ENCODE measurements around the gene CCZ1B. TPM values are rescaled to one million over a fixed set of nuclear protein-coding genes. Genes with fewer than 3 reads are reported as not detected.
"Not testable (repeated sequence)": the region's sequence is repeated elsewhere in the genome, so short reads cannot be mapped to it uniquely, and the experiment has no call there.

CCZ1B gene
- total RNA-seq, 3 donors from 2014 or later: 60.6 to 82.3 (median 65.2) TPM

- H3K36me3 ChIP-seq (ENCODE audit: low read depth); intact Hi-C loops (cut with DNase I, micrococcal nuclease); H3K4me1 ChIP-seq (ENCODE audit: low read depth); H3K4me3 ChIP-seq; H3K9me3 ChIP-seq: not testable (repeated sequence)
- ATAC-seq: peak; percentile 64
- DNase-seq: peak in 1 of 3 donors; percentile 7
These were observed 594 bp downstream of the CCZ1B start for GRCh38 chr7:6825236-6826125.

DNA sequence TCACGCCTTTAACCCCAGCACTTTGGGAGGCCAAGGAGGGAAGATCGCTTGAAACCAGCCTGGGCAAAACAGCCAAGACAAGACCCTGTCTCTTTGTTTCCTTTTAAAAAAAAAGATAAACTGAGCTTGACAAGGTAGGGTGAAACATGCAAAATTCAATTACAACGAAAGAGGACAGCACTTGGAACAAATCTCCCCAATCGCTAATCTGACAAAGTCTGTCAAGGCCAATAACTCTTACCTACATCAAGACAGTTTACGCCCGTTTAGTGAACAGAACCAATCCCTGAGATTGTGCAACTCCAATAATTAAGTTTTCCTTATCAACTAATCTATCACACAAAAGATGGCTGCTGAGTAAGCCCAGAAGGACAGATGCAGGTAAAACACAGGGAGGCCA lies 4.5 kb downstream of the CCZ1B start:
- intact Hi-C loops (cut with DNase I, micrococcal nuclease); H3K9me3 ChIP-seq; H3K4me1 ChIP-seq (ENCODE audit: low read depth); H3K4me3 ChIP-seq; ATAC-seq; H3K36me3 ChIP-seq (ENCODE audit: low read depth); DNase-seq: not testable (repeated sequence)

DNA sequence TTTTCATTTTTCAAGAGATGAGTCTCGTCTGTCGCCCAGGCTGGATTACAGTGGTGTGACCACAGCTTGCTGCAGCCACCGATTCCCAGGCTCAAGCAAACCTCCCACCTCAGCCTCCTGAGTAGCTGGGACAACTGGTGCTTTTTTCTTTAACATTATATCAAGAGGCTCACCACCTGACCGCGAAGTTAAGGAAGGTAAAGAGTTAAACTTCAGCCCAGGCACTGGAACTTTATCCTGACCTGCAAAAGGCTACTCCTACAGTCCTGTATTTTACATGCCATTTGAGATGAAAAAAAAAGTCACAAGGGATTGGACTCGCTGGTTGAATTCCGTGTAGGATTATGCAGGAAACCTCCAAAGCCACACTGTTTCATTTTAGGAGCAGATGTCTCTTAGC lies 10.6 kb downstream of the CCZ1B start:
- H3K4me1 ChIP-seq (ENCODE audit: low read depth); H3K4me3 ChIP-seq; H3K9me3 ChIP-seq; ATAC-seq; intact Hi-C loops (cut with DNase I, micrococcal nuclease); H3K36me3 ChIP-seq (ENCODE audit: low read depth); DNase-seq: not testable (repeated sequence)

- H3K4me1 ChIP-seq (ENCODE audit: low read depth); H3K9me3 ChIP-seq; ATAC-seq; H3K36me3 ChIP-seq (ENCODE audit: low read depth); DNase-seq; H3K4me3 ChIP-seq; intact Hi-C loops (cut with DNase I, micrococcal nuclease): not testable (repeated sequence)
These were observed 13.1 kb downstream of the CCZ1B start for GRCh38 chr7:6813011-6813410.

- H3K9me3 ChIP-seq; ATAC-seq; intact Hi-C loops (cut with DNase I, micrococcal nuclease); DNase-seq; H3K4me1 ChIP-seq (ENCODE audit: low read depth); H3K36me3 ChIP-seq (ENCODE audit: low read depth); H3K4me3 ChIP-seq: not testable (repeated sequence)
These were observed 18.1 kb downstream of the CCZ1B start for GRCh38 chr7:6807959-6808358.

DNA sequence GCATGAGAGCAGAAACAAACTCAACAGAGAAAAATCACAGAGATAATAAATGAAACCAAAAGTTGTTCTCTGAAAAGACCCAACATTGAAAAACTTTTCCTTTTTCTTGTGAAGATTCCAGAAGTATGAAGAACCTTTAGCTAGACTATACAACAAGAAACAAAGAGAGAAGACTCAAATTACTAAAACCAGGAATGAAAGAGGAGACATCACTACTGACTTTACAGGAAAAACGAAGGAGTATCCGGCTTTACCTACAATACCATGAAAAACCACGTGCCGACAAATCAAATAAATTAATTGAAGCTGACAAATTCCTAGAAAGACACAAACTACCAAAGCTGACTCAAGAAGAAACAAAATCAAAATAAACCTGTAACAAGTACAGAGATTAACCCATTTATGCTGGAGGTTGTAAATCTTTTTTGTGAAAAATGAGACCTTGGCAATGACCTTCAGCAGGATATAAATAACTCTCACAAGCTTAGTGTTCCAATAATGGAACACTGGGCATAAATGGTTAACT lies 18.6 kb downstream of the CCZ1B start:
- H3K9me3 ChIP-seq; H3K4me1 ChIP-seq (ENCODE audit: low read depth); H3K4me3 ChIP-seq; intact Hi-C loops (cut with DNase I, micrococcal nuclease); H3K36me3 ChIP-seq (ENCODE audit: low read depth); ATAC-seq; DNase-seq: not testable (repeated sequence)

- H3K4me1 ChIP-seq (ENCODE audit: low read depth); H3K4me3 ChIP-seq; ATAC-seq; DNase-seq; H3K9me3 ChIP-seq; H3K36me3 ChIP-seq (ENCODE audit: low read depth); intact Hi-C loops (cut with DNase I, micrococcal nuclease): not testable (repeated sequence)
These were observed 25.7 kb downstream of the CCZ1B start for GRCh38 chr7:6800331-6800730.

DNA sequence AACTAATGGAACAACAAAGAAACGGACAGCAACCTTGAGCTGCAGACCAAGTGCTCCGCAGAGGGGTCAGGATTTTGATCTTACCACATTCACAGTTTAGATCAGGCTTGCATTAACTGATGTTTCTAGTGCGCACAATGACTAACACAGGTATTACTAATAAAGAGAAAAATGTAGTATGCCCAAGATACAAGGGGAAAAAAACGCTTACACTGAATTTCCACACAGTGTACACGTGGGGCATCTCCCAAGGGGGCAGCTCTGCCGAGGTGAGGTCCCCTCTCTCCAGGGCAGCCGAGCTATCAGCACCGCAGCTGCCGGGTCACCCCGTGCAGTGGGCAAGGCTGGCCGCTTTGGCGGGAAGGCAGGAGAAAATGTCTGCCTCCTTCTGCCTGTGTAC lies 26.2 kb downstream of the CCZ1B start:
- intact Hi-C loops (cut with DNase I, micrococcal nuclease); H3K9me3 ChIP-seq; ATAC-seq; H3K36me3 ChIP-seq (ENCODE audit: low read depth); H3K4me1 ChIP-seq (ENCODE audit: low read depth); DNase-seq; H3K4me3 ChIP-seq: not testable (repeated sequence)

GRCh38 chr7:6798047-6798446 lies 28.0 kb downstream of the CCZ1B start:
- H3K36me3 ChIP-seq (ENCODE audit: low read depth); H3K9me3 ChIP-seq; H3K4me3 ChIP-seq; H3K4me1 ChIP-seq (ENCODE audit: low read depth); intact Hi-C loops (cut with DNase I, micrococcal nuclease); ATAC-seq; DNase-seq: not testable (repeated sequence)

GRCh38 chr7:6797218-6797617 lies 28.9 kb downstream of the CCZ1B start:
- intact Hi-C loops (cut with DNase I, micrococcal nuclease); H3K36me3 ChIP-seq (ENCODE audit: low read depth); H3K4me3 ChIP-seq; DNase-seq; H3K9me3 ChIP-seq; ATAC-seq; H3K4me1 ChIP-seq (ENCODE audit: low read depth): not testable (repeated sequence)

- H3K4me1 ChIP-seq (ENCODE audit: low read depth); H3K9me3 ChIP-seq; H3K36me3 ChIP-seq (ENCODE audit: low read depth); ATAC-seq; DNase-seq; intact Hi-C loops (cut with DNase I, micrococcal nuclease); H3K4me3 ChIP-seq: not testable (repeated sequence)
These were observed 31.8 kb downstream of the CCZ1B start for GRCh38 chr7:6794276-6794675.

DNA sequence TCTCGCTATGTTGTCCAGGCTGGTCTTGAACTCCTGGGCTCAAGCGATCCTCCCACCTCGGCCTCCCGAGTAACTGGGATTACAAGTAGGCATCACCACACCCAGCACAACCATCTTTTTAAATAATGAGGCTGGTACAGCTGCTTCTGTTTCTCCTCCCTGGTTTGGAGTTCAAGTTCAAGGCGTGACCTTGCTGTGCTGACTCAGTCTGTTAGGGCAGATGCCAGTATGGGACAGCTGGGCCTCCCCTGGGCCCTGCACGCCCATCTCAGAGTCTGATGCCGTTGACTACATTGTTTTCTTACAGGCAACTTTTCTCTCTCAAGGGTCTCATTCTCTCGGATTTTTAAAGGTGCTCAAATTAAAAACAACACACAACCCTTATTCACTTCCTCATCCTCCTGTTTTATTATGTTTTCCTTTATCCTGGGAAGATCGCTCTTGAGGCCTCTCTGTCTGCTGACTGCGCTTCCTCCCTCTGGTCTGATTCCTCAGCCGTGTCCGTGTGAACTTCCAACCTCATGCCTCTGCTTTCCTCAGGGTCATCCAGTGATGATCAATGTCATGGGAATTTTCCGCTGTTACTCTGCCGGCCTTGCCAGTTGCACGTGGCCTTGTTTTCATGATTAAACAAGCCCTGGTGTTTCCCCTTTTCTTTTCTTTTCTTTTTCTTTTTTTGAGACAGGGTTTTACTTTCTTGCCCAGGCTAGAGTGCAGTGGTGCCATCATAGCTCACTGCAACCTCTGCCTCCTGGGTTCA lies 33.8 kb downstream of the CCZ1B start:
- H3K9me3 ChIP-seq; H3K4me3 ChIP-seq; H3K36me3 ChIP-seq (ENCODE audit: low read depth); intact Hi-C loops (cut with DNase I, micrococcal nuclease); DNase-seq; H3K4me1 ChIP-seq (ENCODE audit: low read depth): not testable (repeated sequence)
- ATAC-seq: peak; percentile 18

DNA sequence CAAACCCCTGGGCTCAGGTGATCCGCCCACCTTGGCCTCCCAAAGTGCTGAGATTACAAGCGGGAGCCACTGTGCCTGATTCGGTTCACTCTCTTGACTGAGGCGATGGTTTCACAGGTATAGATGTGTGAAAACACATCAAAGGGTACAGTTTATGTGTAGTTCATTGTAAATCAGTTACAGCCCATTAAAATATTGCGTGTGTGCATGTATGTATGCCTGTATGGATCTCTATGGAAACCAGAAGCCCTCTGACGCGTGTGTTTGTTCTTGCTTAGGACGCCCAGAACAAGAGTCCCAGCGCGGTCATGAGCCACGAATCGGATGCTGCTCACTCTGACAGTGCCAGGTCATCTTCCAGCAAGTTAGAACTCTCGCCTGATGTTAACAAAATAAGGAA lies 36.7 kb downstream of the CCZ1B start:
- DNase-seq; H3K4me3 ChIP-seq; intact Hi-C loops (cut with DNase I, micrococcal nuclease); H3K36me3 ChIP-seq (ENCODE audit: low read depth); H3K9me3 ChIP-seq; H3K4me1 ChIP-seq (ENCODE audit: low read depth); ATAC-seq: not testable (repeated sequence)

DNA sequence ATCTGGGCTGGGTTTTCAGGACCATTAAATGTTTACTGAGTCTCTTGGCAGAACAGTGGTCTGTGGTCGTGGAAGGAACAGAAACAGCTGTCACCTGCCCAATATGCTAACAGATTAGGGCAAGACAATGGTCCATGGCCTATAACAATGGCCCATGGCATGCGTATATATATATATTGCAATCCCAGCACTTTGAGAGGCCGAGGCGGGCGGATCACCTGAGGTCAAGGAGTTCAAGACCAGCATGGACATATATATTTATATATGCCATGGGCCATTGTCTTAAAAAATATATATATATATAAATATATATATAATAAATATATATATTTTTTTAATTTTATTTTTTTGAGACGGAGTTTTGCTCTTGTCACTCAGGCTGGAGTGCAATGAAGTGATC lies 44.5 kb downstream of the CCZ1B start:
- ATAC-seq; H3K9me3 ChIP-seq; H3K36me3 ChIP-seq (ENCODE audit: low read depth); H3K4me1 ChIP-seq (ENCODE audit: low read depth); intact Hi-C loops (cut with DNase I, micrococcal nuclease); H3K4me3 ChIP-seq; DNase-seq: not testable (repeated sequence)

Data from mucosa of descending colon (tissue), 3 donors.